Karpas-422 (cell line): Measurements from ENCODE around the gene OSBPL2. TPM values are rescaled to one million over a fixed set of nuclear protein-coding genes. Genes with fewer than 3 reads are reported as not detected.

ENCODE experiments used
- DNase-seq: peaks from one replicate; pipeline ENCODE4 v3.0.0-alpha.2; 2015
- H2AFZ ChIP-seq: fragments of 200-600 bp; sonication (generic); 2 replicates; pipeline ENCODE4 v1.6.1; 2014; ENCODE audit warnings: antibody characterized with exemption, low read length, mixed read lengths
- H3K27ac ChIP-seq: fragments of 200-600 bp; sonication (generic); 2 replicates; pipeline ENCODE4 v1.5.1; 2014; ENCODE audit warnings: mild to moderate bottlenecking, low read length, moderate library complexity
- H3K27me3 ChIP-seq: fragments of 200-600 bp; sonication (generic); 2 replicates; pipeline ENCODE4 v1.6.1; 2014; ENCODE audit warnings: low read length, mixed read lengths
- H3K36me3 ChIP-seq: fragments of 200-600 bp; sonication (generic); 2 replicates; pipeline ENCODE4 v1.6.1; 2014; ENCODE audit warnings: low read length, mixed read lengths; ENCODE audit not compliant: insufficient read depth
- H3K4me1 ChIP-seq: fragments of 200-600 bp; sonication (generic); 2 replicates; pipeline ENCODE4 v1.6.1; 2014; ENCODE audit warnings: mild to moderate bottlenecking, low read length, mixed read lengths
- H3K4me2 ChIP-seq: fragments of 200-600 bp; sonication (generic); 2 replicates; pipeline ENCODE4 v1.6.1; 2014; ENCODE audit warnings: low read length, low read depth, mild to moderate bottlenecking; ENCODE audit not compliant: poor library complexity, severe bottlenecking
- H3K4me3 ChIP-seq: fragments of 200-600 bp; sonication (generic); 2 replicates; pipeline ENCODE4 v1.5.1; 2014; ENCODE audit warnings: mild to moderate bottlenecking, antibody characterized with exemption, low read length, mixed read lengths
- H3K79me2 ChIP-seq: fragments of 200-600 bp; sonication (generic); 2 replicates; pipeline ENCODE4 v1.6.1; 2014; ENCODE audit warnings: mild to moderate bottlenecking, low read length, mixed read lengths
- H3K9ac ChIP-seq: fragments of 200-600 bp; sonication (generic); 2 replicates; pipeline ENCODE4 v1.6.0; 2014; ENCODE audit warnings: low read length
- H3K9me2 ChIP-seq: fragments of 200-600 bp; sonication (generic), shearing (Covaris generic); replicated peaks from 2 replicates; pipeline ENCODE4 v1.6.0; 2014; ENCODE audit warnings: mild to moderate bottlenecking, low read length, moderate library complexity; ENCODE audit not compliant: insufficient read depth
- H3K9me3 ChIP-seq: fragments of 300-700, 200-600 bp; sonication (generic); 2 replicates; pipeline ENCODE4 v1.6.1; 2014; ENCODE audit warnings: low read length, mixed read lengths
- H4K20me1 ChIP-seq: fragments of 200-600 bp; sonication (generic); 2 replicates; pipeline ENCODE4 v1.6.1; 2014; ENCODE audit warnings: mild to moderate bottlenecking, antibody characterized with exemption, low read length, low read depth; ENCODE audit not compliant: insufficient read depth
- total RNA-seq: library from RNA; depleted of rRNA; stranded (reverse); fragments of >200 nt; shearing (Covaris generic); gene quantifications from 2 replicates; pipeline ENCODE4 v1.2.3, GENCODE V29; 2014; ENCODE audit warnings: low replicate concordance; rRNA removed

OSBPL2 gene
- total RNA-seq, 1 experiment from 2014 or later: 22.6 TPM

GRCh38 chr20:62338294-62338620, 99.9 kb downstream of the OSBPL2 start:
- Histone ChIP-seq H3K4me3 (no peak overlapping the region), H3K4me1 (peaks cover 23% of the 10 kb centered on the region), H3K79me2 (no peaks in the 10 kb centered on the region)

GRCh38 chr20:62339647-62340062, 101.3 kb downstream of the OSBPL2 start:
- H3K9ac ChIP-seq: peak overlapping the region; percentile 4; the same call in 1 of the 2 replicates
- peak; percentile 51 for DNase-seq
- H3K4me3 ChIP-seq: peak overlapping the region; percentile 7; the same call in 1 of the 2 replicates
- H3K36me3 ChIP-seq: no peaks in the 10 kb centered on the region
- no peak overlapping the region for H3K27ac ChIP-seq
- no peaks in the 10 kb centered on the region for H3K9me3 ChIP-seq
- H3K4me1 ChIP-seq: peaks cover 23% of the 10 kb centered on the region
- no peaks in the 10 kb centered on the region for H3K27me3 ChIP-seq
- peak overlapping the region; percentile 31 for H3K4me2 ChIP-seq
- H4K20me1 ChIP-seq: peaks cover 5% of the 10 kb centered on the region; the same call in 1 of the 2 replicates
- peak overlapping the region; percentile 10; the same call in 1 of the 2 replicates for H2AFZ ChIP-seq
- H3K9me2 ChIP-seq: no peaks in the 10 kb centered on the region
- H3K79me2 ChIP-seq: no peaks in the 10 kb centered on the region

More at GRCh38 chr20:62338294-62338620, 99.9 kb downstream of the OSBPL2 start:
- H3K9me2 ChIP-seq: no peaks in the 10 kb centered on the region
- no peaks in the 10 kb centered on the region for H3K9me3 ChIP-seq
- no peak overlapping the region for H3K4me2 ChIP-seq
- H2AFZ ChIP-seq: no peak overlapping the region
- no peak overlapping the region for H3K9ac ChIP-seq
- DNase-seq: no peak
- no peak overlapping the region for H3K27ac ChIP-seq
- no peaks in the 10 kb centered on the region for H3K27me3 ChIP-seq
- no peaks in the 10 kb centered on the region for H3K36me3 ChIP-seq
- H4K20me1 ChIP-seq: peaks cover 5% of the 10 kb centered on the region; the same call in 1 of the 2 replicates

GRCh38 chr20:62342910-62343309, 104.6 kb downstream of the OSBPL2 start:
- Histone ChIP-seq H3K36me3 (no peaks in the 10 kb centered on the region), H3K4me2 (no peak overlapping the region), H3K9me2 (no peaks in the 10 kb centered on the region), H3K79me2 (no peaks in the 10 kb centered on the region), H4K20me1 (no peaks in the 10 kb centered on the region), H3K27me3 (no peaks in the 10 kb centered on the region), H3K9ac (no peak overlapping the region), H3K4me1 (peaks cover 18% of the 10 kb centered on the region), H3K9me3 (no peaks in the 10 kb centered on the region), H3K27ac (no peak overlapping the region), H2AFZ (no peak overlapping the region), H3K4me3 (no peak overlapping the region)
- DNase-seq: no peak

GRCh38 chr20:62344092-62344491, 105.8 kb downstream of the OSBPL2 start:
- Histone ChIP-seq H3K4me1 (peaks cover 10% of the 10 kb centered on the region), H3K4me2 (no peak overlapping the region), H3K27ac (no peak overlapping the region), H3K9me3 (no peaks in the 10 kb centered on the region), H4K20me1 (no peaks in the 10 kb centered on the region), H3K36me3 (no peaks in the 10 kb centered on the region), H3K79me2 (no peaks in the 10 kb centered on the region), H3K9me2 (no peaks in the 10 kb centered on the region), H3K4me3 (no peak overlapping the region), H3K9ac (no peak overlapping the region), H3K27me3 (no peaks in the 10 kb centered on the region), H2AFZ (no peak overlapping the region)
- DNase-seq: no peak

- H3K4me3 ChIP-seq: no peak overlapping the region
- no peaks in the 10 kb centered on the region for H3K79me2 ChIP-seq
- H3K36me3 ChIP-seq: no peaks in the 10 kb centered on the region
- H2AFZ ChIP-seq: no peak overlapping the region
- H3K4me1 ChIP-seq: peaks cover 3% of the 10 kb centered on the region
- H3K4me2 ChIP-seq: no peak overlapping the region
- no peak overlapping the region for H3K27ac ChIP-seq
- no peaks in the 10 kb centered on the region for H3K9me2 ChIP-seq
- no peaks in the 10 kb centered on the region for H3K9me3 ChIP-seq
- no peak for DNase-seq
- H4K20me1 ChIP-seq: no peaks in the 10 kb centered on the region
- no peaks in the 10 kb centered on the region for H3K27me3 ChIP-seq
- H3K9ac ChIP-seq: no peak overlapping the region
Measured at GRCh38 chr20:62344782-62345181, 106.5 kb downstream of the OSBPL2 start.

Other genes starting within 250 kb of the OSBPL2 start
- gene TAF4, start 172.6 kb upstream of the OSBPL2 start, total RNA-seq: 19.5 and 19.7 TPM in 2 replicates
- gene LSM14B, start 116.0 kb upstream of the OSBPL2 start, total RNA-seq: 16.1 and 32.3 TPM in 2 replicates
- gene PSMA7, start 95.1 kb upstream of the OSBPL2 start, total RNA-seq: 181 and 259 TPM in 2 replicates
- gene SS18L1, start 94.8 kb upstream of the OSBPL2 start, total RNA-seq: 12.3 and 13.1 TPM in 2 replicates
- 20.2 and 31.5 TPM in 2 replicates for gene MTG2, start 55.5 kb upstream of the OSBPL2 start, total RNA-seq
- not detected in 2 replicates for gene HRH3, start 18.2 kb upstream of the OSBPL2 start, total RNA-seq
- gene ADRM1, start 64.5 kb downstream of the OSBPL2 start, total RNA-seq: 53.5 and 109 TPM in 2 replicates
- 3.2 and 17.5 TPM in 2 replicates for gene LAMA5, start 128.8 kb downstream of the OSBPL2 start, total RNA-seq
- gene RPS21, start 148.6 kb downstream of the OSBPL2 start, total RNA-seq: 1,523 and 2,619 TPM in 2 replicates
- gene CABLES2, start 168.8 kb downstream of the OSBPL2 start, total RNA-seq: 7.2 and 7.6 TPM in 2 replicates
- gene RBBP8NL, start 189.0 kb downstream of the OSBPL2 start, total RNA-seq: not detected in 2 replicates
- not detected in 2 replicates for gene GATA5, start 237.5 kb downstream of the OSBPL2 start, total RNA-seq